K562 (cell line): ENCODE measurements around the gene GSTA5.
"Not testable (repeated sequence)": the region's sequence is repeated elsewhere in the genome, so short reads cannot be mapped to it uniquely, and the experiment has no call there.

ENCODE experiments used
- EP300 ChIP-seq: IDR thresholded peaks from 2 replicates; pipeline ENCODE4 v1.6.1; 2012; ENCODE audit warnings: low read length, improper control_type of control experiment
- FOXP1 ChIP-seq: sonication (generic); formaldehyde crosslinking; IDR thresholded peaks from 2 replicates; pipeline ENCODE4 v1.8.0; 2022; ENCODE audit warnings: mild to moderate bottlenecking, missing genetic modification reagents
- MYC ChIP-seq, 2 experiments: fragments of 250-450 bp in 1 of 2; sonication (Bioruptor Pico) in 1 of 2; IDR thresholded peaks; 2 replicates each; pipeline versions ENCODE4 v1.5.1 to v1.6.1; 2012 to 2021; ENCODE audit warnings: low read depth in 2 of 2, borderline replicate concordance in 1 of 2, improper control_type of control experiment in 1 of 2, low read length in 1 of 2, mild to moderate bottlenecking in 1 of 2, moderate library complexity in 1 of 2
- POLR2AphosphoS5 ChIP-seq: IDR thresholded peaks from 2 replicates; pipeline ENCODE4 v1.6.1; 2011; ENCODE audit warnings: mild to moderate bottlenecking, low read depth, low read length, moderate library complexity; ENCODE audit not compliant: control insufficient read depth, insufficient read depth
- RAD51 ChIP-seq: fragments of 450-650 bp; IDR thresholded peaks from 2 replicates; pipeline ENCODE4 v1.7.1; 2016; ENCODE audit warnings: low read depth, mild to moderate bottlenecking, borderline replicate concordance
- SPI1 ChIP-seq: IDR thresholded peaks from 2 replicates; pipeline ENCODE4 v1.6.1; 2011; ENCODE audit warnings: low read depth, low read length, control low read depth, borderline replicate concordance
- TF ChIP-seq, protein P1 (sequence below): sonication (generic); formaldehyde crosslinking; IDR thresholded peaks from 2 replicates; pipeline ENCODE4 v1.8.0; 2022; ENCODE audit warnings: mild to moderate bottlenecking, missing genetic modification reagents

DNA sequence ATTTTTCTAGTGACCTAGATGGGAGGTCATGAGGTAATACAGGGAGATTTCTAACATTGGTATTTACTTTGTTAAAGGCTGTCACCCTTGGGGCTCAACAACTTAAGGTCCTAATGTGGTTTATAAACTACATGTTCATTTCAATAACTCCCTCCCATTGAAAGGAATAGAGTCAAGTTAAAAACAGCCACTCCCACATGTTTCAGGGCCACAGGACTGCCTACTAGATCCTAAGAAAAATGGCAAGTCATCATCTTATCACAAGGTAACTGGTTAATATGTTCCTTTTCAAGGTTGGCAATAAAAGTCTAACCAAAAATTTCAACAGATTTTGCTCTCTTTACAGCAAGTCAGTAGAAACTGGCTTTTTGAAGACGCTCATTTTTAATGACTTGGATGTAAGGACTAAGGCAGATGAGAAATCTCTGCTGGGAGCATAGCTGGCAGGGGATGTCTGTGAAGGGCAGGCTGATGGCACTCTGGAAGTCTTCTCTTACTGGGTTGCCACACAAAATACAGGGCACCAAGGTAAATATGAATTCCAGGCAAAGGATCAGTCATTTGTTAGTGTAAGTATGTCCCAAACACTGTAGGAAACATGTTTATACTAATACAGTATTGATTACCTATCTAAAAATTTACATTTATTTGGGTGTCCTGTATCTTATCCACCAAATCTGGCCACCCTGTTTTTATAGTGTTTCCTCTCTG is 13.4 kb downstream of the GSTA5 start:
- TF ChIP-seq, protein P1, sequence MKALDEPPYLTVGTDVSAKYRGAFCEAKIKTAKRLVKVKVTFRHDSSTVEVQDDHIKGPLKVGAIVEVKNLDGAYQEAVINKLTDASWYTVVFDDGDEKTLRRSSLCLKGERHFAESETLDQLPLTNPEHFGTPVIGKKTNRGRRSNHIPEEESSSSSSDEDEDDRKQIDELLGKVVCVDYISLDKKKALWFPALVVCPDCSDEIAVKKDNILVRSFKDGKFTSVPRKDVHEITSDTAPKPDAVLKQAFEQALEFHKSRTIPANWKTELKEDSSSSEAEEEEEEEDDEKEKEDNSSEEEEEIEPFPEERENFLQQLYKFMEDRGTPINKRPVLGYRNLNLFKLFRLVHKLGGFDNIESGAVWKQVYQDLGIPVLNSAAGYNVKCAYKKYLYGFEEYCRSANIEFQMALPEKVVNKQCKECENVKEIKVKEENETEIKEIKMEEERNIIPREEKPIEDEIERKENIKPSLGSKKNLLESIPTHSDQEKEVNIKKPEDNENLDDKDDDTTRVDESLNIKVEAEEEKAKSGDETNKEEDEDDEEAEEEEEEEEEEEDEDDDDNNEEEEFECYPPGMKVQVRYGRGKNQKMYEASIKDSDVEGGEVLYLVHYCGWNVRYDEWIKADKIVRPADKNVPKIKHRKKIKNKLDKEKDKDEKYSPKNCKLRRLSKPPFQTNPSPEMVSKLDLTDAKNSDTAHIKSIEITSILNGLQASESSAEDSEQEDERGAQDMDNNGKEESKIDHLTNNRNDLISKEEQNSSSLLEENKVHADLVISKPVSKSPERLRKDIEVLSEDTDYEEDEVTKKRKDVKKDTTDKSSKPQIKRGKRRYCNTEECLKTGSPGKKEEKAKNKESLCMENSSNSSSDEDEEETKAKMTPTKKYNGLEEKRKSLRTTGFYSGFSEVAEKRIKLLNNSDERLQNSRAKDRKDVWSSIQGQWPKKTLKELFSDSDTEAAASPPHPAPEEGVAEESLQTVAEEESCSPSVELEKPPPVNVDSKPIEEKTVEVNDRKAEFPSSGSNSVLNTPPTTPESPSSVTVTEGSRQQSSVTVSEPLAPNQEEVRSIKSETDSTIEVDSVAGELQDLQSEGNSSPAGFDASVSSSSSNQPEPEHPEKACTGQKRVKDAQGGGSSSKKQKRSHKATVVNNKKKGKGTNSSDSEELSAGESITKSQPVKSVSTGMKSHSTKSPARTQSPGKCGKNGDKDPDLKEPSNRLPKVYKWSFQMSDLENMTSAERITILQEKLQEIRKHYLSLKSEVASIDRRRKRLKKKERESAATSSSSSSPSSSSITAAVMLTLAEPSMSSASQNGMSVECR (CRISPR knock-in tag): not testable (repeated sequence)
- TF ChIP-seq SPI1; MYC (IDR thresholded peaks at IDR 0.05; ENCODE audit: low read depth, low read length); MYC (CRISPR knock-in tag; IDR thresholded peaks at IDR 0.05; ENCODE audit: borderline replicate concordance, low read depth); EP300; FOXP1; POLR2AphosphoS5; RAD51: not testable (repeated sequence)
